Stimulated activated CD8-positive, alpha-beta memory T cell treated with anti-CD3 and anti-CD28 coated beads, Interleukin-7, amount 100 ng/mL, for 4 hours (primary cell): Measurements from ENCODE around the gene LMO2.

Experiments used
- DNase-seq, 2 donors: peaks; one replicate each; pipeline ENCODE4 v3.0.0-alpha.2; 2020; ENCODE audit warnings: low read depth in 2 of 2

LMO2 gene

DNA sequence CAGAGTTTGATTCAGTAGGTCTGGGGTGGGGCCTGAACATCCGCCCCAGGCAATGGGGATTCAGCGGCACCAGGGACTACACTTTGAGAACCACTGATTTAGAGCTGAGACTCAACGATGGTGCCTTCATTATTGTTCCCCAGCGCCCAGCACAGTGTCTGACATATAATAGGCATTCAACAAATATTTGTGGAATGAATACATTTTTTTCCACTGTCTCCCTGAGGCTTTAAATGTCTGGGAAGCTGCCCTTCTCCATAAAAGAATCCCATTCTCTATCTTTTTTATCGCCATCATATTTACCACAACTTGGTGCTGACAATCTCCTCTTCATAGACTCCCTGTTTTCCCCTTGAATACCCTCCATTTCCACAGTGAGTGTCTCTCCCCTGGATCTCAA lies 23.6 kb upstream of the LMO2 start:
- no peak for DNase-seq

GRCh38 chr11:33913991-33914390 lies 22.1 kb upstream of the LMO2 start:
- no peak for DNase-seq

GRCh38 chr11:33912405-33913361 lies 20.8 kb upstream of the LMO2 start:
- DNase-seq: no peak

GRCh38 chr11:33910958-33911339 lies 19.1 kb upstream of the LMO2 start:
- DNase-seq: no peak

- no peak for DNase-seq
These were observed 18.6 kb upstream of the LMO2 start for GRCh38 chr11:33910296-33910957.

- no peak for DNase-seq
These were observed 17.7 kb upstream of the LMO2 start for GRCh38 chr11:33909552-33909951.

DNA sequence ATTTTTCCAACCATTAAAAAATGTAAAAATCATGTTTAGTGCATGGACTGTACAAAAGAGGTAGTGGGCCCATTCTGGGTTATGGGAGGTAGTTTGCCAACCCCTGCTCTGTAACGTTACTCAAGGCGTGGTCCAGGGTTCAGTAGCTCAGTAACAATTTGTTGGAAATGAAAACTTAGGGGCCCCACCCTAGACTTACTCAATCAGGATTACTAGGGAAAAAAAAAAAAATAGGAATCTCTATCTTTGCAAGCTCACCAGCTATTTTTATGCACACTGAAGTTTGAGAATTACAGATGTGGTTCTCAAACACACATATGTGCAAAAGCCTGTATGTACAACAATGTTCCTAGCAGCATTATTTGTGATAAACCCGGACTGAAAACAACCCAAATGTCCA lies 17.3 kb upstream of the LMO2 start:
- DNase-seq: no peak

- DNase-seq: no peak
These were observed 15.5 kb upstream of the LMO2 start for GRCh38 chr11:33907421-33907820.

- no peak for DNase-seq
These were observed 14.8 kb upstream of the LMO2 start for GRCh38 chr11:33906484-33907186.

- DNase-seq: no peak
These were observed 12.2 kb upstream of the LMO2 start for GRCh38 chr11:33904102-33904501.

DNA sequence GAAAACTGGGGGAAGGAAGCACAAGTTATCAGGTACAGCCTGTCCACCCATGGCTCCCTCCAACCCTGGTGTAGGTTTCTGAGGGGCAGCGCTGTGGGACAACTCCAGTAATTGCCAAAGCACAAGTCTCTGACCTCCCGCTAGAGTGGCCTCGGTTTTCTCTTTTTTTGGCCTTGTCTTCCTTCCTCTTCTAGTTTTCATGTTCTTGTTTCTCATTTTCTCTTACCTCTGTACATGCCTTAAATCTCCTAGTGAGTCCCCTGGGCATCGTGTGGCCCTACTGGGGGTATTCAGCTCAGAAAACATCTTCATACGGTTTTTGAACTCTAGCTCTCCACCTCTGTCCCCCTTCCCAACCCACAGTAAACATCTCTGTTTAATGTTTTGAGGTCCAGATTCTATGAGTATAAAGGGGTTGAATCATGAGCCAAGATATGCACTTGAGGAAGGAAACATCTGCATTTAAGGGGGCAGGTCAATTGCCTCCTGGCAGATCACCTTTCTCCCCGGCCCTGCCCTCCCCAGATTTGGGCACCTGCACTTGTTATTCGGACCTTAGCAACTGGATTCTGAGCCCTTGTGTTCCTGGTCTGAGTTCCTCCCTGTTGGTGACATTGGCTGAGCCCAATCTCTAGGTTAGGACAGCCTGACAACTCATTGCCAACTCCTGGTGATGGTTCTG lies 8.4 kb upstream of the LMO2 start:
- no peak for DNase-seq

DNA sequence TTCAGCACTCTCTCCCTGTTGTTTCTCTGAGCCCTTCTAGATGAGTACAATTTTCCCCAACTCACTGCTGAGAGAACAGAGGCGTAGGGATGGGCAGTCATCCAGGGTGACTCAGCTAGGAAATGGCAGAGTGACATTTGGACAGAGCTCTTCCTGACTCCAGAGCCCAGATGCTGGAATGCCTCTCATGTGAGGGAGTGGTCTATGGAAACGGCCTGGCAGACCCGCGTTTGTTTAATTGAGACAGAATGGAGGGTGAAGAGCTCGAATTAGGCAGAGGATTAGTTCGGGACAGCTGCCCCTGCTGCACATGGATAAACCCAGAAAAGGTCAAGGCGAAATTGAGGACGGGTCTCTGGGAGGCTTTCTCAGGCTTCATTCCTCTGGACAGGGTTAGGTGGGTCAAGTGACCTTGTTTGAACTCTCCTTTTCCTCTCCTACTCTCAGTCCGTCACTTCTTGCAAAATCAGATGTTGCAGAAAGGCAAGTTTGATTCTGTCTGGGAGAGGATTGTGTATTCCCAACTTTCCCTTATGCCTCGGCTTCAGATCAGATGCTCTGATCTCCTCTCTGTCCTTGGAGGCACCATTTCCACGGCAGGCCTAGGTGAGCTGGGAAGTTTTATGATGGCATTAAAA lies 7.6 kb upstream of the LMO2 start:
- DNase-seq: no peak

GRCh38 chr11:33898957-33899356 lies 7.1 kb upstream of the LMO2 start:
- no peak for DNase-seq

DNA sequence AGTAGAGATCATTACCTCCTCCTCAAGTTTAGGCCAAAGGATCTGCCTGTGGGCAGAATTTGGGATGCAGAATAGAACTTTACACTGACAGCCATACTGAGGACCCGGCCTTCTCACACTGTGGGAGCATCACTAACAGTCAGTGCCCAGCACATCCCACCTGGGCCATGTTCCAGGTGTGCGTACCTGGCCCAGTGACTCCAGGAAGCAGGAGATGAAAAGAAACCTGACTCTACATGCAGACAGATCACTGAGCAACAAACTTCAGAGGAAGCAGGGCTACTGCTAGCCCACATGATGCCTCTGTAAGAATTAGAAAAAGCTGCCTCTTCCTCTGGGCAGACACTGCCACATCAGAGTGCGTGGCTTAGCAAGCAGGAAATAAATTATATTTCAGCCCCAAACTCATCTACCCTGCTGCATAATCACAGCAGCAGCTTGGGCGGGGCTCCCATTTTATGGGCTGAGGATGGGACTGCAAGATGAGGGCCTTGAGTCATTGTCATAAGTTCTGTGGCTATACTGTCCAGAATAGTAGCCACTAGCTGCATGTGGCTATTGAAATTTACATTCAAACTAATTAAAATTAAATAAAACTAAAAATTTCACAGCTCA lies 6.0 kb upstream of the LMO2 start:
- no peak for DNase-seq

GRCh38 chr11:33896911-33897310 lies 5.0 kb upstream of the LMO2 start:
- DNase-seq: no peak

GRCh38 chr11:33895752-33896137 lies 3.9 kb upstream of the LMO2 start:
- no peak for DNase-seq

- DNase-seq: no peak
These were observed 2.5 kb upstream of the LMO2 start for GRCh38 chr11:33894398-33894746.

DNA sequence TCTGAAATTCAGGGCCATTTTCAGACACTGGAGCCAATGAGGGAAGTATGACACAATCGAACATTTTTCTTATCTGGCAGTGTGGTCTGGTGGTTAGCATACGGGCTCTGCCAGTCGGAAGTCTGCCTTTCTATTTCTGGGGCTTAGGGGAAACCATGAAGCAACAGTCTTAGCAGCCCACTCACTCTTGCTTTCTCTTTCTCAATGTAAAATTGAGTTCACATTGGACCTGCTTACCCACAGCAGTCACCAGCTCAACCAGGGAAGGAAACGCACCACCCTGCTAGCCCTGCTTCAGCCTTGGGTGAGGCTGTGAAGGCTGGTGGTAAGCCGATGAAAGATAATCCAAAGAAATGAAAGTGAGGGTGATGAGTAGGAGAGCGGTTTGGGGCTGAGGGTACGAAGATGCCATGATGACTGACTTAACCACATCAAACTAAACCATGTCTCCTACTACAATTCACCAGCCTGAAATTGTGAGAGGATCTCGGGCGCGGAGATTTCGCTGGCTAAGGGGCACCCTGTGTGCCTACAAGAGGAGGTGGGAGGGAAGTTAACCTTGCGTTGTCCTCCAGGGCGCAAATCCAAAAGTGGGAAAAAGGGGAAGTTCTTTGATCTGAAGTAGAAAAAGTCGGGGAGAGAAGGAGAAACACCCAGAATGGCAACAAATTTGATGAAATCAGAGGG lies 2.0 kb upstream of the LMO2 start:
- DNase-seq: peak; percentile 69 to 70

- DNase-seq: no peak
These were observed 1.2 kb upstream of the LMO2 start for GRCh38 chr11:33892906-33893594.

- DNase-seq: no peak
These were observed 2.0 kb downstream of the LMO2 start for GRCh38 chr11:33889821-33890378.
